MM.1S (cell line): ENCODE data around the gene COL6A2.

Experiments
- DNase-seq: peaks from one replicate; pipeline ENCODE4 v3.0.0-alpha.2; 2015
- H2AFZ ChIP-seq: fragments of 300-600 bp; sonication (generic); 2 replicates; pipeline ENCODE4 v1.6.0; 2016; ENCODE audit warnings: antibody characterized with exemption, low read length
- H3F3A ChIP-seq: fragments of 300-600 bp; sonication (generic); 2 replicates; pipeline ENCODE4 v1.6.1; 2016; ENCODE audit warnings: mild to moderate bottlenecking, antibody characterized with exemption, low read length, moderate library complexity, mixed read lengths; ENCODE audit not compliant: insufficient read depth
- H3K27ac ChIP-seq: fragments of 300-600 bp; sonication (generic); 2 replicates; pipeline ENCODE4 v1.5.1; 2016; ENCODE audit warnings: mild to moderate bottlenecking, low read length
- H3K27me3 ChIP-seq: fragments of 300-600 bp; sonication (generic); replicated peaks from 2 replicates; pipeline ENCODE4 v1.6.0; 2016; ENCODE audit warnings: low read length; ENCODE audit not compliant: insufficient read depth
- H3K36me3 ChIP-seq: fragments of 300-600 bp; sonication (generic); replicated peaks from 2 replicates; pipeline ENCODE4 v1.6.1; 2016; ENCODE audit warnings: mild to moderate bottlenecking, low read length, mixed read lengths; ENCODE audit not compliant: insufficient read depth
- H3K4me1 ChIP-seq: fragments of 300-600 bp; sonication (generic); 2 replicates; pipeline ENCODE4 v1.6.1; 2016; ENCODE audit warnings: low read length, mixed read lengths
- H3K4me2 ChIP-seq: fragments of 300-600 bp; sonication (generic); 2 replicates; pipeline ENCODE4 v1.6.0; 2016; ENCODE audit warnings: low read depth, low read length
- H3K4me3 ChIP-seq: fragments of 300-600 bp; sonication (generic); 2 replicates; pipeline ENCODE4 v1.5.1; 2016; ENCODE audit warnings: low read length, mixed read lengths
- H3K79me2 ChIP-seq: fragments of 300-600 bp; sonication (generic); 2 replicates; pipeline ENCODE4 v1.6.1; 2016; ENCODE audit warnings: mixed run types, low read length, mixed read lengths
- H3K9ac ChIP-seq: fragments of 300-600 bp; sonication (generic); 2 replicates; pipeline ENCODE4 v1.6.1; 2016; ENCODE audit warnings: low read length, mixed read lengths
- H3K9me2 ChIP-seq: fragments of 300-600 bp; sonication (generic); replicated peaks from 2 replicates; pipeline ENCODE4 v1.6.1; 2016; ENCODE audit warnings: mild to moderate bottlenecking, low read length, mixed read lengths; ENCODE audit not compliant: insufficient read depth
- H3K9me3 ChIP-seq: fragments of 300-600 bp; sonication (generic); replicated peaks from 2 replicates; pipeline ENCODE4 v1.6.1; 2016; ENCODE audit warnings: mild to moderate bottlenecking, low read length, mixed read lengths; ENCODE audit not compliant: insufficient read depth
- H4K20me1 ChIP-seq: fragments of 300-600 bp; sonication (generic); 2 replicates; pipeline ENCODE4 v1.6.1; 2016; ENCODE audit warnings: mild to moderate bottlenecking, low read length, moderate library complexity, mixed read lengths; ENCODE audit not compliant: insufficient read depth
- EZH2 ChIP-seq: fragments of 300-600 bp; sonication (generic); optimal IDR thresholded peaks from 2 replicates; pipeline ENCODE3; 2017; ENCODE audit warnings: low read depth, mild to moderate bottlenecking, antibody characterized with exemption, low read length, mixed read lengths
- EZH2phosphoT487 ChIP-seq: fragments of 300-600 bp; sonication (generic); IDR thresholded peaks from 2 replicates; pipeline ENCODE4 v1.6.1; 2018; ENCODE audit warnings: antibody characterized with exemption, low read length
- TF ChIP-seq, protein P1 (sequence below): fragments of 300-600 bp; sonication (generic); IDR thresholded peaks from 2 replicates; pipeline ENCODE4 v1.5.1; 2016; ENCODE audit warnings: antibody characterized with exemption, low read length, mixed read lengths

The COL6A2 gene

DNA sequence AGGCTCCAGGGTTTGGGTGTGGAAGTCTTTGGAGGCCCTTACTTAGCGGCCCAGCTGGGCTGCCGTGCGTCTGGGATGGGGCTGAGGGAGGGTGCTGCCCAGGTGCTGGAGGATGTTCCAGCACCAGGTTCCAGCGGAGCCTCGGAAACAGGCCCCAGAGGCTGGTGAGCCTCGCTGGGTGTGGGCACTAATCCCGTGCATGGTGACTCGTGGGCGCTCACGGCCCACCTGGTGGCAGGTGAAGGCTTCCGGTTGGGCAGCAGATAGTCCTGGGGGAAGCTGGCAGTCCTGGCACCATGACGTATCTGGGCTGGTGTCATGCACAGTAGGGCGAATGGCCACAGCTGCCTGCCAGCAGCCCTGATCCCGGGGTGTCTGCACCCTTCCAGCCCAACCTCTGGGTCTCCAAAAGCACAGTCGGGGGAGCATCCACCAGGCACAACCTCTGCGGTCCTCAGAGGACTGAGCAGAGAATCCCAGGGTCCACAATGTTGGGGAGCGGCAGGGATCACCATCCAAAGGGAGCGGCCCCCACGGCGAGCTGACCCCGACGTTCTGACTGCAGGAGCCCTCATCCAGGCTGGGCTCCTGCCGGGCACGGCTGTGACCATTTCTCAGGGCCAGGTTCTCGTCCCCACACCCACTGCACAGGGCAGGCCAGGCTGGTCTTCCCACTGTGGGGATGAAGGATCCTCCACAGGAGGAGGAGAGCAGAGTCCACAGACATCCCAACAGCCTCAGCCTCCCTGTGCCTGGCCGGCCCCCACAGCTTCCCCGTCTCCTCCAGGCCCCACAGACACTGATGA is 32.1 kb downstream of the COL6A2 start:
- H4K20me1 ChIP-seq: no peaks in the 10 kb centered on the region
- H3K79me2 ChIP-seq: no peaks in the 10 kb centered on the region
- no peak overlapping the region for H3K4me3 ChIP-seq
- no peak overlapping the region for H3K27ac ChIP-seq
- no peaks in the 10 kb centered on the region for H3K36me3 ChIP-seq
- peaks cover 83% of the 10 kb centered on the region for H3K27me3 ChIP-seq
- H2AFZ ChIP-seq: no peak overlapping the region
- H3K4me2 ChIP-seq: no peak overlapping the region
- no peaks in the 10 kb centered on the region for H3K4me1 ChIP-seq
- no peak for DNase-seq
- H3K9ac ChIP-seq: no peak overlapping the region
- no peaks in the 10 kb centered on the region for H3K9me3 ChIP-seq
- TF ChIP-seq EZH2phosphoT487 (no peak), EZH2 (no peak)
- TF ChIP-seq, protein P1, sequence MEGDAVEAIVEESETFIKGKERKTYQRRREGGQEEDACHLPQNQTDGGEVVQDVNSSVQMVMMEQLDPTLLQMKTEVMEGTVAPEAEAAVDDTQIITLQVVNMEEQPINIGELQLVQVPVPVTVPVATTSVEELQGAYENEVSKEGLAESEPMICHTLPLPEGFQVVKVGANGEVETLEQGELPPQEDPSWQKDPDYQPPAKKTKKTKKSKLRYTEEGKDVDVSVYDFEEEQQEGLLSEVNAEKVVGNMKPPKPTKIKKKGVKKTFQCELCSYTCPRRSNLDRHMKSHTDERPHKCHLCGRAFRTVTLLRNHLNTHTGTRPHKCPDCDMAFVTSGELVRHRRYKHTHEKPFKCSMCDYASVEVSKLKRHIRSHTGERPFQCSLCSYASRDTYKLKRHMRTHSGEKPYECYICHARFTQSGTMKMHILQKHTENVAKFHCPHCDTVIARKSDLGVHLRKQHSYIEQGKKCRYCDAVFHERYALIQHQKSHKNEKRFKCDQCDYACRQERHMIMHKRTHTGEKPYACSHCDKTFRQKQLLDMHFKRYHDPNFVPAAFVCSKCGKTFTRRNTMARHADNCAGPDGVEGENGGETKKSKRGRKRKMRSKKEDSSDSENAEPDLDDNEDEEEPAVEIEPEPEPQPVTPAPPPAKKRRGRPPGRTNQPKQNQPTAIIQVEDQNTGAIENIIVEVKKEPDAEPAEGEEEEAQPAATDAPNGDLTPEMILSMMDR: no peak
- no peaks in the 10 kb centered on the region for H3F3A ChIP-seq
- no peaks in the 10 kb centered on the region for H3K9me2 ChIP-seq

DNA sequence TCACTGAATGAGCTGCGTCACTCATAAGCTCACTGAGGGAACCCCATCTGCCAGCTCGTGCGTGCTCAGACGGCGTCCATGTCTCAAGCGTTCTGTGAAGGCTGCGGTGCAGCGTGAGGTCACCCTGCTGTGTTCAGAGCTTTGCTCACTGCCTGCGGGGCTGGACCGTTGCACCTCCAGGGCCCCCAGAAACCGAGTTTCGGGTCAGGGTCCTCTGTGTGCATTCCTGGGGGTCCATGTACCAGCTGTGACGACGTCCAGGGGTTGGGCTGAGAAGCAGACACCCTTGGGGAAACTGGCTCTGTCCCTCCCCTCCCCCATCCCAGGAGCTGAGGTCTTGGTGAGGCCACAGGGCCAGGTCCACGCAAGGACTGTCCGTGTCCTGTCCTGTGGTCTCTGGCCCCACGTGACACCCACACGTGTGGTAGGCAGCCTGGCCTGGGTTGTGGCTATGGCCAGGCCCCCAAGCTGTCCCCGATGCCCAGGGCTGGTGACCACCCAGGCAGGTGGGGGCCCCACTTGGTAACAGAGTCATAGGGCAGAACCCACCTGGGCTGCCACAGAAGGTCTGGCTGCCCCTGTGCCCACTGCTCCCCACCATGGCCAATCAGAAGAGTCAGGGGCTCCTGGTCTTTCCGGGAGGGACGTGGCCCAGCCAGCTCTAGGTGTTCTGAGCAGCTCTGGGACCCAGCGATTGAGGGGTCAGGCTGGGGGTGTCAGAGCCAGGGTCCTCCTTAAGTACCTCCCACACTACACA is 33.1 kb downstream of the COL6A2 start:
- Histone ChIP-seq H3K9me3 (no peaks in the 10 kb centered on the region), H3K4me1 (no peaks in the 10 kb centered on the region), H3K4me3 (no peak overlapping the region), H3K4me2 (no peak overlapping the region), H3K9me2 (no peaks in the 10 kb centered on the region), H3K9ac (no peak overlapping the region), H2AFZ (no peak overlapping the region), H3F3A (no peaks in the 10 kb centered on the region), H3K79me2 (no peaks in the 10 kb centered on the region), H3K36me3 (no peaks in the 10 kb centered on the region), H4K20me1 (no peaks in the 10 kb centered on the region), H3K27me3 (peaks cover 79% of the 10 kb centered on the region), H3K27ac (no peak overlapping the region)
- no peak for DNase-seq
- no peak for TF ChIP-seq EZH2
- TF ChIP-seq EZH2phosphoT487: no peak
- TF ChIP-seq, protein P1: no peak

DNA sequence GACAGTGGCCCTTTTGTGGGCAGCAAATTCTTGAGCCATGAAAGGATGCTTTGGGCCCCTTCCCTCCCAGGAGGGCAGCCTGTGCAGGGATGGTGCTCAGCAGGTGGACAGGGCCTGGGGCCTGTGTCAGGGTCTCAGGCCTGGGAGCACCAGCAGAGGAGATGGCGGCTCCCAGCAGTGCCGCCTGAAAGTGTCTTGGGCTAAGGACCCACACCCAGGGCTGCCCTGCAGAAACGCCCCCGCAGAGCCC is 33.6 kb downstream of the COL6A2 start:
- Histone ChIP-seq H3K79me2 (no peaks in the 10 kb centered on the region), H3K4me1 (no peaks in the 10 kb centered on the region), H3K4me2 (no peak overlapping the region), H3K9ac (no peak overlapping the region), H3K9me3 (no peaks in the 10 kb centered on the region), H3K27ac (no peak overlapping the region), H3K27me3 (peaks cover 79% of the 10 kb centered on the region), H4K20me1 (no peaks in the 10 kb centered on the region), H3F3A (no peaks in the 10 kb centered on the region), H3K9me2 (no peaks in the 10 kb centered on the region), H3K36me3 (no peaks in the 10 kb centered on the region), H3K4me3 (no peak overlapping the region), H2AFZ (no peak overlapping the region)
- no peak for DNase-seq
- TF ChIP-seq EZH2phosphoT487: no peak
- TF ChIP-seq EZH2: no peak
- TF ChIP-seq, protein P1: no peak
